ENCODE data around the gene DEPDC1B. TPM values are rescaled to one million over a fixed set of nuclear protein-coding genes. Genes with fewer than 3 reads are reported as not detected.

The DEPDC1B gene
- total RNA-seq, 4 donors from 2014 or later = 8.2 TPM; not detected in 3

- intact Hi-C loops (cut with DNase I; ENCODE audit: low total_unique reads) = no loop called here
- Histone ChIP-seq H3K4me1 (no peaks in the 10 kb centered on the region), H3K27ac (no peak overlapping the region), H3K9me3 (no peaks in the 10 kb centered on the region), H3K4me3 (no peak overlapping the region), H3K36me3 (no peaks in the 10 kb centered on the region), H3K27me3 (no peaks in the 10 kb centered on the region)
- no peak for DNase-seq
- TF ChIP-seq POLR2A (IDR thresholded peaks at IDR 0.05) (no peak), CTCF (IDR thresholded peaks at IDR 0.05) (no peak)
Observed at GRCh38 chr5:60549841-60550240, 150.1 kb downstream of the DEPDC1B start.

Other genes starting within 250 kb of the DEPDC1B start
- 1 to 10 TPM; 1.3 to 8.2 (median 2.9) TPM for gene ELOVL7, start 144.1 kb upstream of the DEPDC1B start, total RNA-seq
- gene ERCC8, start 244.9 kb upstream of the DEPDC1B start, total RNA-seq = 10 to 100 TPM in 2 of 4 donors, 1 to 10 TPM in 2; 1.0 to 39.8 (median 6.8) TPM
- gene NDUFAF2, start 245.0 kb upstream of the DEPDC1B start, total RNA-seq = 10 to 100 TPM; 14.1 to 78.9 (median 31.0) TPM

Measured in uterus (tissue), 4 donors.